Neural crest cell (in vitro differentiated cells): ENCODE data around the gene WDR37. TPM values are rescaled to one million over a fixed set of nuclear protein-coding genes. Genes with fewer than 3 reads are reported as not detected.

ENCODE experiments used
- DNase-seq: peaks from one replicate; pipeline ENCODE4 v3.0.0; 2021; ENCODE audit warnings: low read depth, mixed read lengths, low spot score
- H3K27ac Mint-ChIP-seq: one replicate; pipeline ENCODE4 v1.8.0; 2021; ENCODE audit warnings: mild to moderate bottlenecking, mixed read lengths; ENCODE audit not compliant: unreplicated experiment
- H3K27me3 Mint-ChIP-seq: 2 replicates; pipeline ENCODE4 v1.8.0; 2021; ENCODE audit warnings: low read depth, mild to moderate bottlenecking, mixed read lengths
- H3K36me3 Mint-ChIP-seq: 2 replicates; pipeline ENCODE4 v1.8.0; 2021; ENCODE audit warnings: low read depth, mild to moderate bottlenecking, mixed read lengths
- H3K4me1 Mint-ChIP-seq: 2 replicates; pipeline ENCODE4 v1.8.0; 2021; ENCODE audit warnings: mixed read lengths
- H3K4me3 Mint-ChIP-seq: one replicate; pipeline ENCODE4 v1.8.0; 2021; ENCODE audit warnings: mild to moderate bottlenecking, mixed read lengths
- H3K9me3 Mint-ChIP-seq: 2 replicates; pipeline ENCODE4 v1.8.0; 2021; ENCODE audit warnings: mixed read lengths
- CTCF ChIP-seq: fragments of 200-600 bp; sonication (generic); conservative IDR thresholded peaks from 2 replicates; pipeline ENCODE4 v1.5.0; 2021; ENCODE audit warnings: antibody characterized with exemption, mild to moderate bottlenecking
- total RNA-seq: library from RNA; stranded (reverse); gene quantifications from 2 replicates; pipeline ENCODE4 v1.2.1, GENCODE V29; 2021

Gene WDR37
- total RNA-seq, 1 donor from 2014 or later = 19.5 TPM

GRCh38 chr10:1047937-1048336 is 8.2 kb upstream of the WDR37 start:
- Mint-ChIP-seq H3K27me3 (peaks cover 2% of the 10 kb centered on the region), H3K36me3 (peaks cover 23% of the 10 kb centered on the region), H3K4me1 (peaks cover 67% of the 10 kb centered on the region), H3K9me3 (no peaks in the 10 kb centered on the region), H3K27ac (peak overlapping the region; percentile 98), H3K4me3 (peak overlapping the region; percentile 99)
- no peak for TF ChIP-seq CTCF
- no peak for DNase-seq

GRCh38 chr10:1048349-1048731 is 7.8 kb upstream of the WDR37 start:
- peaks cover 2% of the 10 kb centered on the region for H3K27me3 Mint-ChIP-seq
- H3K4me1 Mint-ChIP-seq = peaks cover 66% of the 10 kb centered on the region
- no peak for DNase-seq
- TF ChIP-seq CTCF = no peak
- peak overlapping the region; percentile 99 for H3K4me3 Mint-ChIP-seq
- H3K9me3 Mint-ChIP-seq = no peaks in the 10 kb centered on the region
- H3K27ac Mint-ChIP-seq = peak overlapping the region; percentile 98
- H3K36me3 Mint-ChIP-seq = peaks cover 20% of the 10 kb centered on the region

GRCh38 chr10:1048732-1049424 is 7.3 kb upstream of the WDR37 start, which contains the start of gene IDI1:
IDI1 (minus strand) TSS chr10:1049119; CDS start chr10:1049003, 116 bp downstream.
- peaks cover 66% of the 10 kb centered on the region for H3K4me1 Mint-ChIP-seq

GRCh38 chr10:1049425-1049958 is 6.7 kb upstream of the WDR37 start:
- peaks cover 66% of the 10 kb centered on the region for H3K4me1 Mint-ChIP-seq
- H3K27me3 Mint-ChIP-seq = peaks cover 2% of the 10 kb centered on the region
- H3K9me3 Mint-ChIP-seq = no peaks in the 10 kb centered on the region
- no peak for DNase-seq
- TF ChIP-seq CTCF = no peak
- H3K27ac Mint-ChIP-seq = peak overlapping the region; percentile 98
- peak overlapping the region; percentile 99 for H3K4me3 Mint-ChIP-seq
- peaks cover 19% of the 10 kb centered on the region for H3K36me3 Mint-ChIP-seq

More at GRCh38 chr10:1048732-1049424, 7.3 kb upstream of the WDR37 start, which contains the start of gene IDI1:
- DNase-seq = peak; percentile 96
- peaks cover 2% of the 10 kb centered on the region for H3K27me3 Mint-ChIP-seq
- no peak for TF ChIP-seq CTCF
- peak within 1 kb of the TSS; percentile 98 for H3K27ac Mint-ChIP-seq
- peak within 1 kb of the TSS; percentile 99 for H3K4me3 Mint-ChIP-seq
- no peaks in the 10 kb centered on the region for H3K9me3 Mint-ChIP-seq
- H3K36me3 Mint-ChIP-seq = peaks cover 19% of the 10 kb centered on the region

GRCh38 chr10:1050145-1050544 is 6.0 kb upstream of the WDR37 start:
- Mint-ChIP-seq H3K27ac (peak overlapping the region; percentile 83), H3K4me3 (peak overlapping the region; percentile 99), H3K9me3 (no peaks in the 10 kb centered on the region), H3K27me3 (peaks cover 2% of the 10 kb centered on the region), H3K4me1 (peaks cover 66% of the 10 kb centered on the region), H3K36me3 (peaks cover 19% of the 10 kb centered on the region)
- DNase-seq = no peak
- no peak for TF ChIP-seq CTCF
